ENCODE results near the gene L3MBTL4. TPM values are rescaled to one million over a fixed set of nuclear protein-coding genes. Genes with fewer than 3 reads are reported as not detected.
A peak's percentile ranks its signal among the peaks of the same experiment; 100 is the strongest.

L3MBTL4 gene
- total RNA-seq, 3 donors from 2014 or later = 4.9 to 13.9 (median 5.4) TPM

DNA sequence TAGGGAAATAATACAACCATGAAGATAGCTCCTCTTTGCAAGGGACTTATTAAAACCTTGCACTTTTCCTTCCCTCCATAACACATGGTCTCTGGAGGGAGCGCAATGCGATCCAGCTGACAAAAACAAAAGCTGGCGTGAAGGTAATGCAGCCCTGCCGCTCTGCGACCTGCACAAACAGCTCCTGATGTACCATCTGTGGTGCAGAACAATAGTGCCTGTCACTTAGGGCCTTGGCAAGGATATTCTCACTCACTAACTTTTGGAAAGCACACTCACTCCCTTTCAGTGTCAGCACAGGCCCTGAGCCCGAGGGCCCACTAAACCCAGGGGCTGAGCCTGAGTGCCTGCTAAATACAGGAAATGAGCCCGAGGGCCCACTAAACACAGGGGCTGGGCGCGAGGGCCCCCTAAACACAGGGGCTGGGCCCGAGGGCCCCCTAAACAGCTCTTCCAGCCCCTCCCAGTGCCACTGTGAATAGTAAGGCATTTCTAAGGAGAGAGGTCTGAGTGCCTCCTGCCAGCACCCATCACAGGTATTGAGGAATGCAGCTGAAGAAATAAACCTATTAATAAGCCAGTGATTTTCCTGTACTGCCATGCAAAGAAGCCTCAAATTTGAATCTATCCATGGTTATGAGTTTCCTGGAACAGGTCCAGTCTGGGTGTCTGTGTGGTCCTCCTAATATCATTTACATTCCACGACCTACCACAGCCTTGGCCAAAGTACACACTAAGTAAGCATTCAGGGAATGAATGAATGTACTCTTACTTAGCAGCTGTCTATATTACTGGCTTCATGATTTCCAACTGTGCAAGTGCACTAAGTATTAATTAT lies 9.3 kb downstream of the L3MBTL4 start:
- no peak for DNase-seq
- H3K36me3 ChIP-seq (ENCODE audit: low read depth) = no peaks in the 10 kb centered on the region
- no peaks in the 10 kb centered on the region for H3K4me1 ChIP-seq (ENCODE audit: low read depth)
- TF ChIP-seq, protein P1, sequence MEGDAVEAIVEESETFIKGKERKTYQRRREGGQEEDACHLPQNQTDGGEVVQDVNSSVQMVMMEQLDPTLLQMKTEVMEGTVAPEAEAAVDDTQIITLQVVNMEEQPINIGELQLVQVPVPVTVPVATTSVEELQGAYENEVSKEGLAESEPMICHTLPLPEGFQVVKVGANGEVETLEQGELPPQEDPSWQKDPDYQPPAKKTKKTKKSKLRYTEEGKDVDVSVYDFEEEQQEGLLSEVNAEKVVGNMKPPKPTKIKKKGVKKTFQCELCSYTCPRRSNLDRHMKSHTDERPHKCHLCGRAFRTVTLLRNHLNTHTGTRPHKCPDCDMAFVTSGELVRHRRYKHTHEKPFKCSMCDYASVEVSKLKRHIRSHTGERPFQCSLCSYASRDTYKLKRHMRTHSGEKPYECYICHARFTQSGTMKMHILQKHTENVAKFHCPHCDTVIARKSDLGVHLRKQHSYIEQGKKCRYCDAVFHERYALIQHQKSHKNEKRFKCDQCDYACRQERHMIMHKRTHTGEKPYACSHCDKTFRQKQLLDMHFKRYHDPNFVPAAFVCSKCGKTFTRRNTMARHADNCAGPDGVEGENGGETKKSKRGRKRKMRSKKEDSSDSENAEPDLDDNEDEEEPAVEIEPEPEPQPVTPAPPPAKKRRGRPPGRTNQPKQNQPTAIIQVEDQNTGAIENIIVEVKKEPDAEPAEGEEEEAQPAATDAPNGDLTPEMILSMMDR (IDR thresholded peaks at IDR 0.05) = no peak
- ATAC-seq = no peak
- H3K9me3 ChIP-seq = no peaks in the 10 kb centered on the region
- H3K4me3 ChIP-seq = no peak overlapping the region
- intact Hi-C loops (cut with DNase I, micrococcal nuclease) = no loop called here

- no peaks in the 10 kb centered on the region for H3K36me3 ChIP-seq (ENCODE audit: low read depth)
- TF ChIP-seq, protein P1 (IDR thresholded peaks at IDR 0.05) = no peak
- ATAC-seq (no peak), DNase-seq (no peak)
- no peaks in the 10 kb centered on the region for H3K9me3 ChIP-seq
- H3K4me1 ChIP-seq (ENCODE audit: low read depth) = no peaks in the 10 kb centered on the region
- no peak overlapping the region for H3K4me3 ChIP-seq
- intact Hi-C loops (cut with DNase I, micrococcal nuclease) = no loop called here
These were observed 9.9 kb downstream of the L3MBTL4 start for GRCh38 chr18:6404834-6405233.

DNA sequence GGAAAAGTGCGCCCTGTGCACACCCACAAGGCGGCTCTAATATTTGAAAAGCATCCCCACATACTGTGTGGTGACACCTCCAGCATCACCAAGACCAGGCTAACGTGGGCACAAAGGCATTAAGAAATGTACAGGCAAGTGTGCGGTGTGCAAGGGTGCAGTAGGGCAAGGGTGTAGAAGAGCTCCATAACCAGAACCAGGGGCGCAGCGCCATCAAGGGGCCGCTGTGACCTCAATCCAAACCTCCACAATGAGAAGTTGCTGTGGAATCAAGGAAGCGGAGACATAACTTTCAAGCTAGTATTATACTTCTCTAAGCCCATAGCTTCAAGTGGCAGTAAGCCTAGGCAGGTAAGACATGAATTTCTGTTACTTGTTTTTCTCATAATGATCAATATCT lies 13.0 kb downstream of the L3MBTL4 start:
- intact Hi-C loops (cut with DNase I, micrococcal nuclease) = no loop called here
- TF ChIP-seq, protein P1 (IDR thresholded peaks at IDR 0.05) = no peak
- Histone ChIP-seq H3K4me1 (ENCODE audit: low read depth) (no peaks in the 10 kb centered on the region), H3K36me3 (ENCODE audit: low read depth) (no peaks in the 10 kb centered on the region), H3K9me3 (no peaks in the 10 kb centered on the region), H3K4me3 (no peak overlapping the region)
- ATAC-seq (peak; percentile 15), DNase-seq (no peak)

- Histone ChIP-seq H3K36me3 (ENCODE audit: low read depth) (no peaks in the 10 kb centered on the region), H3K9me3 (no peaks in the 10 kb centered on the region), H3K4me3 (no peak overlapping the region), H3K4me1 (ENCODE audit: low read depth) (no peaks in the 10 kb centered on the region)
- no peak for DNase-seq
- no peak for ATAC-seq
- TF ChIP-seq, protein P1 (IDR thresholded peaks at IDR 0.05) = no peak
- intact Hi-C loops (cut with DNase I, micrococcal nuclease) = no loop called here
These were observed 14.9 kb downstream of the L3MBTL4 start for GRCh38 chr18:6399776-6400175.

GRCh38 chr18:6397931-6398566 lies 16.7 kb downstream of the L3MBTL4 start:
- Histone ChIP-seq H3K36me3 (ENCODE audit: low read depth) (no peaks in the 10 kb centered on the region), H3K4me1 (ENCODE audit: low read depth) (no peaks in the 10 kb centered on the region), H3K4me3 (no peak overlapping the region), H3K9me3 (no peaks in the 10 kb centered on the region)
- TF ChIP-seq, protein P1 (IDR thresholded peaks at IDR 0.05) = no peak
- intact Hi-C loops (cut with DNase I, micrococcal nuclease) = no loop called here
- ATAC-seq (no peak), DNase-seq (no peak)

All from mucosa of descending colon (tissue), 3 donors.